GM18858 (cell line): ENCODE measurements around the gene SUGCT.
"Not testable (repeated sequence)": the region's sequence is repeated elsewhere in the genome, so short reads cannot be mapped to it uniquely, and the experiment has no call there.

Experiments
- ATAC-seq: cut with Tn5 transposase; IDR thresholded peaks from one replicate; pipeline ENCODE4 v1.9.1; 2021; ENCODE audit not compliant: unreplicated experiment

SUGCT gene

GRCh38 chr7:40394400-40394799 is 259.6 kb downstream of the SUGCT start:
- no peak for ATAC-seq

- no peak for ATAC-seq
Observed at GRCh38 chr7:40400525-40400924, 265.7 kb downstream of the SUGCT start.

GRCh38 chr7:40401406-40401805 is 266.6 kb downstream of the SUGCT start:
- no peak for ATAC-seq

GRCh38 chr7:40402661-40403060 is 267.9 kb downstream of the SUGCT start:
- ATAC-seq = no peak

DNA sequence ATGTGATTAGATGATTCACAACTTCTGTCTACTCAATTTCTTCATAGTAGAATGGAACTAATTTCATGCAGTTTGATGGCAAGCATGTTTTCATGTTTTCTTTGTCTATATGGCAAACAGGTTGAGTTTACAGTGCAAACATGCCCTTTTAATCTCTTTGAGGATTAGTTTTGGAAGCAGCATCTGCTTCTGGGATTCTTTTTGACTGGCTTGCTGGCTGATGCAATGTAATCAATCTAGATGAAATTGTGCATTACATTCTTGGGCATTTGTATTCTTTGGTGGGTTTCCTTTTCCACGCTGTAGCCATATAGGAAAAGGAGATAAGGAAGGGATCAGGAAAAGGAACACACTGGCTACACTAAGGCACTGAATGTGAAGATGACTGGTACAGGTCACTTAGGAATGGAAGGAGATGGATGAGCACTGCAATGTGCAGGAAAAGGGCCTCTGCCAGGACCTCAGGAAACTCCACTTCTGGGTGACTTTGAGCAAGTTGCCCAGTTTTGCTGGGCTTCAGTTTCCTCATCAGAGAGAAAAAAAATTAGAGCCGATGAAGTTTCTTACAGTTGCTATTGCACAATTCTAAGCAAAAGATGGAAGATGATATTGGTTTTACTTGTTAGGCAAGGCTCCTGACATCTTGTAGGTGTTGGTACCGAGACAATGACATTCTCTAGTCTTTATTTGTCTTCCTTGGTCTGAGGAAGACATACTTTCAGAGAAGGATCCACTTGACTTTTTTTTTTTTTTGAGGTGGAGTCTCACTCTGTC is 269.1 kb downstream of the SUGCT start:
- ATAC-seq = no peak

DNA sequence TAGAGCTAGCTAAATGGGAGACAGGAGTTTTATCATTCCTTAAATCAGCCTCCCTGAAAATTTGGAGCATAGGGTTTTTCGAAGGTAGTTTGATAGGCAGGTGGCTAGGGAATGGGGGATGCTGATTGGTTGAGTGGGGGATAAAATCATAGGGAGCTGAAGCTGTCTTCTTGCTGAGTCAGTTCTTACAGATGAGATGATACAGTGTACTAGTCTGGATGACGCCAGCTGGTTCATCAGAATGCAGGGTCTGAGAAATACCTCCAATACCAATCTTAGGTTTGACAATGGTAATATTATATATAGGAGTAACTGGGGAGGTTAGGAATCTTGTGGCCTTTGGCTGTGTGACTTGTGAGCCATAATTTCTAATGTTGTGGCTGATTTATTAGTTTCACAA is 271.2 kb downstream of the SUGCT start:
- ATAC-seq = no peak

GRCh38 chr7:40412323-40412722 is 277.5 kb downstream of the SUGCT start:
- ATAC-seq = no peak

- not testable (repeated sequence) for ATAC-seq
Observed at GRCh38 chr7:40414704-40415103, 279.9 kb downstream of the SUGCT start.

DNA sequence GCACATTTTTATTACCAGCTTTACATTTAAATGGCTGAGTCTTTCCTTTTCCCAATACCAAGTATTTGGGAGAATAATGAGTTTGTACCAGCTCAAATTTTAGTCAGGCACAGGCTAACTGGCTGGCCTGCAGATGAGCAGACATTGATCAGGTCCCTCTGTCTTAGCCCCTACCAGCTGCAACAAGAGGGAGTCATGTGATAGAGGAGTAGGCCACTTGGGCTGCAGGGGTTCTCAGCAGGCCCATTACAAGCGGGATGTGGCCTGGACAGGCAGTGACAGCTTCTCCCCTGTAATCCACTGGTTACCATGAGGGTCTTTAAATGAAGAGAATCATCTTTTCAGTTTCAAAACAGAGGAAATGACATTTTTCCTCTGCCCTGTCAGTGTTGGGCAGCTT is 283.6 kb downstream of the SUGCT start:
- no peak for ATAC-seq

GRCh38 chr7:40418983-40419382 is 284.2 kb downstream of the SUGCT start:
- no peak for ATAC-seq

DNA sequence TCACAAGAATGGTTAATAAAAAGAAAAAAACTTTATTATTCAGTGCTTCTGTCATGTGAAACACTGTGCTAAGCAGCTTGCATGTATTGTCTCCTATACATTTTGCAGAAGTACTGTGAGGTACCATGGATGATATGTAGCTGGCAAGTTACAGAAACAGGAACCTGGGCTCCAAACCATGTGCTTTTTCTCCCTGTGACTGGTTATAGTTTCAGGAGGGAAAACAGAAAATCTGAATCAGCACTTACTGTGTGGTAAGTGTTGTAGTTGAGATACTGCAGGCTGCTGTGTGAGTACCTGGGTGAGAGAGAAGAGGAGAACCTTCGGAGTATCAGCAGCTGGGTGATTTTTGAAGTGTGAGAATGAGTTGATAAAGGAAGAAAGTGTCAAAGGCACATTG is 285.0 kb downstream of the SUGCT start:
- ATAC-seq = no peak

DNA sequence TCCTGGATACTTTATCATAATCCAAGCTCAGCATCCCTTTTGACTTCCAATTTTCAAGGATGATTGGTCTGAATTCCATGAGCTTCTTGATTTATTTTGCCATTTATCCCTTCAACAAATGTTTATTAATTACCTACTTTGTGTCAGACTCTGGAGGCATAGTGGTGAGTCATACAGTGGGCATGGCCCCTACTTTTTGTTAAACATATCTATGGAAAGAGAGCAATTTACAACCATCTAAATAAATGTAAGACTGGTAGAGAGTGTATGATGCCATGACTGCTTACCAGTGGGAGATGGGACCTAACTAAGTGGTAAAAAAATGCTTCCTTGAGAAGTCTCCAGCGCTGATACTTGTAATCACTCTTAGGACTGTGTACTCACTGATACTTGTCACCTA is 286.6 kb downstream of the SUGCT start:
- no peak for ATAC-seq

- no peak for ATAC-seq
Observed at GRCh38 chr7:40425696-40426095, 290.9 kb downstream of the SUGCT start.

GRCh38 chr7:40428421-40428820 is 293.6 kb downstream of the SUGCT start:
- ATAC-seq = no peak

DNA sequence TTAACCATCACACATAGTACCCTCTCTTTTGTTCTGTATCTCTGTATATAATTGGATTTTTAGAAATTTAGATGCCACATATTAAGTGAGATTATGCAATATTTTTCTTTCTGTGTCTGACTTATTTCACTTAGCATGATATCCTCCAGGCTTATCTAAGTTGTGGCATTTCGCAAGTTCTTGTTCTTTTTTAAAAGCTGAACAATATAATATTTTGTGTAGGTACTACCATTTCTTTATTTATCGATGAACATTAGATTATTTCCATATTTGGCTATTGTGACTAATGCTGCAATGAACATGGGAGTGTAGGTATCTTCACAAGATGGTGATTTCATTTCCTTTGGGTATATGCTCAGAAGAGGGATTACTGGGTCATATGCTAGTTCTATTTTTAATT is 295.0 kb downstream of the SUGCT start:
- no peak for ATAC-seq

DNA sequence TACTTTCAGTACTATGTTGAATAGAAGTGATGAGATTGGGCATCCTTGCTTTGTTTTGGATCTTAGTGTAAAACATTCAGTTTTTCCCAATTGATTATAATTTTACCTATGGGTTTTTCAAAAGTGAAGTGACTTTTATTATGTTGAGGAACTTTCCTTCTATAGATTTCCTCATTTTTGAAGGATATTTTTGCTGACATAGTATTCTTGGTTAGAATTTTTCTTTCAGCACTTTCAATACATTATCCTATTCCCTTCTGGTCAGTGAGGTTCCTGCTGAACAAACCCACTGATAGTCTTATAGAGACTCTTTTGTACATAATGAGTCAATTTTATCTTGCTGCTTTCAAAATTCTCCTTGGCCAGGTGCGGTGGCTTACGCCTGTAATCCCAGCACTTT is 297.2 kb downstream of the SUGCT start:
- ATAC-seq = no peak

DNA sequence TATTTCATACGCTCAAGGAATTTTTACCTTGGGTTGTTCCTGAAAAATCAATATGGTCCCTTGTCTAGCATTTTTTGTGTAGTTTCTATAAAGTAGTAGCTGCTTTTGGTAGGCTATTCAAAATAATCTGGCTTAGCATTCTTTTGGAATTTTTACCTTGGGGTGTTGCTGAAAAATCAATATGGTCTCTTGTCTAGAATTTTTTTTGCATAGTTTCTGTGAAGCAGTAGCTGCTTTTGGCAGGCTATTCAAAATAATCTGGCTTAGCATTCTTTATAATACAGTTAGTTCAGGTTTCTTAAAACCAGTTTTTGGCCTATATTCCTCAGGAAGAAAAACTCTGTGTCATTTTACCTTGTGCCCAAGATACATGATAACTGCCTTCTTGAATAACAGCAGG is 301.9 kb downstream of the SUGCT start:
- ATAC-seq = no peak

GRCh38 chr7:40437498-40437897 is 302.7 kb downstream of the SUGCT start:
- ATAC-seq = no peak

DNA sequence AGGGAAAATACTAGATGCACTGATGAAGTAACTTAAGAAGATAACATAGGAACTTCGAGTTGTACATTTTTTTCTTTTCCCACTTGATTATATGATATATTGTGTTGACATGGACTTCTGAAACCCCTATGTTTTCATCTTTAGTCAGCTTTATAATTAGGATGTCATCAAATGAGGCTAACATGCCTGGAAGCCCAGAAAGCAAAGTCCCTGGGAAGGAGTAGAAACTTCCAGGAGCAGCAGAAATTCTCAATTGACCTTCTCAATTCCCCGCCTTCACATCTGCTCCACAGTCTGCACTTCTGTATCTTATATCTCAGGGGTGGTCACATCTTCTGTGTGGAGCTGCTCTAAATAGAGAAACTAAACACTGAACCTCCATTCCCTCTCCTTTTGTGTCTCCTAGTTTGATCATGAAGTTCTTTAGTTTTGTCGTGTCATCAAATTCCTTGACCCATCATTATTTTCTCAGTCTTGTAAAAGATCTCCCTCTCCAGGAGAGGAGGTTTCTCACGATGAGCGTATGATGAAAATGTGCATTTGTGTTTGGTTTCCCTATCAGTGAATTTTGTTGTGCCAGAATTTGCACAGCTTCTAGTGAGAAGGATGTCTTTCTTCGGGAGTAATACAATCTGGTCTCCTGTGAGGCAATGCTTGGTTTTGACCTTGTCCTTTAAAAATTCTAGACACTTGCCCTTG is 303.3 kb downstream of the SUGCT start:
- ATAC-seq = no peak

DNA sequence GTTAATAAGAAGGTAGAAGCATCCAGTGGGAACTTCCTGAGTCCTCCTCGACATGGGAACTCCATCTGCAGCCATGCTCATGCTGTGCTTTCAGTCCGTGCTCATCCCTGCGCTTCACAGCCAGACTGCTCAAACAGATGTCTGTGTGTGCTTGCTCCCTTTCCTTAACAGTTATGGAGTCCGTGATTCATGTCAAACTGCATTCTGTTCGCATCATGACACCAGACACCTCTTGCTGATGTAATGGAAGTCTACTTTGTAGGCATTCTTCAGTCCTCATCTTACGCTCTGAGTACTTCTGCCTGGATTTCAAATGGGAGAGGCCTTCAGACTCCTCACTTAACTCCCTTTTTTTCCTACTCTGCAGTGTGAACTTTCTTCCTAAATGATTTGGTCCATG is 304.9 kb downstream of the SUGCT start:
- ATAC-seq = no peak

DNA sequence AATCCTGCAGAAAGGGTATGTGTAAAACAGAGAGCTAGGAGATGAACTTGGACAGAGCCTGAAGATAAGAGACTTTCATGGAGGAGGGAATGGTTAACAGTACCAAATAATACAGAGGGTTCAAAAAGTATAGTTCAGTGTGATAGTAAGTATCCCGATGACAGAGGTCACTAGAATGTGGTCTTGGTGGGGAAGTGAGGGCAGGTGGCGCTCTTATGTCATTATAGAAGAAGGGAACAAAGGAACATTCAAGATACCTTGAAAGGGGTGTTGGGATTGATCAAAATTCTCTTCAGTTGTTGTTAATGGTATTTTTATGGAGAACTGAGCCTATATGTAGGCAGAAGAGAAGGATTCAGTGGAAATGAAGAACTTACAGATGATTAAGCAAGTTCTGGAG is 312.5 kb downstream of the SUGCT start:
- no peak for ATAC-seq

DNA sequence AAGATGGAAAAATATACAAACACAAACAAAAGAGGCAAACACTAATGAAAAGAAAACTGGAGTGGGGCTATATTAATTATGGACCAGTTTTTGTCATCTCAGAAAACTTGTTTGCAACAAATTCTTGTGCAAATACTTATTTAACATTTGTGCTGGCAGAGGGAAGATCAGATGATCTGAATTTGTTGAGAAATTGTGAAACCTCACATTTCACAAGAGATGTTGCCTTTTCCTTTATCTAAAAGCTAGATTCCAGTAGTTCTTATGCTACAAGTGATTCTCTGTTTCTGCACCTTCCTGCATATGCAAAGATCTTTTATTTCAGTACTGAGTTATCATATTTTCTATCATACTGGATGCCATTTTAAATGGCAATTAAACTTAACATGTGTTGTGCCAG is 320.7 kb downstream of the SUGCT start:
- ATAC-seq = no peak
